GM12878 (cell line): ENCODE data around the gene GTPBP4. TPM values are rescaled to one million over a fixed set of nuclear protein-coding genes. Genes with fewer than 3 reads are reported as not detected.
A peak's percentile ranks its signal among the peaks of the same experiment; 100 is the strongest.

Experiments
- BACH1 ChIP-seq: fragments of 450-650 bp; IDR thresholded peaks from 2 replicates; pipeline ENCODE4 v1.6.1; 2017; ENCODE audit warnings: mild to moderate bottlenecking, borderline replicate concordance
- CBFB ChIP-seq: IDR thresholded peaks from 2 replicates; pipeline ENCODE4 v1.6.1; 2016; ENCODE audit warnings: antibody characterized with exemption, low read depth
- ETV6 ChIP-seq, 2 experiments: fragments of 450-650 bp in 1 of 2; IDR thresholded peaks in 1 of 2; conservative IDR thresholded peaks in 1 of 2; 2 replicates each; pipeline ENCODE4 v1.6.1; 2014; ENCODE audit warnings: antibody characterized with exemption in 1 of 2, borderline replicate concordance in 1 of 2, low read depth in 1 of 2, mild to moderate bottlenecking in 1 of 2, moderate library complexity in 1 of 2
- IKZF2 ChIP-seq, 2 experiments: fragments of 450-650 bp; IDR thresholded peaks; 2 replicates each; pipeline ENCODE4 v1.6.1; 2017; ENCODE audit warnings: mild to moderate bottlenecking in 2 of 2, moderate library complexity in 2 of 2
- NBN ChIP-seq: fragments of 450-650 bp; IDR thresholded peaks from 2 replicates; pipeline ENCODE4 v1.6.1; 2016
- PAX5 ChIP-seq: IDR thresholded peaks from 2 replicates; pipeline ENCODE4 v1.6.1; 2011; ENCODE audit warnings: low read depth, low read length, borderline replicate concordance
- POLR2AphosphoS2 ChIP-seq: IDR thresholded peaks from 2 replicates; pipeline ENCODE4 v1.6.1; 2011; ENCODE audit warnings: low read depth, mild to moderate bottlenecking, low read length, improper control_type of control experiment, moderate library complexity
- SPI1 ChIP-seq: IDR thresholded peaks from 2 replicates; pipeline ENCODE4 v1.6.1; 2011; ENCODE audit warnings: low read depth, mild to moderate bottlenecking, low read length, moderate library complexity, borderline replicate concordance; ENCODE audit not compliant: insufficient read depth
- ZNF274 ChIP-seq: IDR thresholded peaks from one replicate; pipeline ENCODE4 v1.8.0; 2011; ENCODE audit not compliant: insufficient read length, insufficient read depth
- polyA plus RNA-seq, 11 experiments: library from polyadenylated mRNA; depleted of rRNA in 4 of 11; unstranded in 6 of 11; stranded (reverse) in 5 of 11; fragments of >200 nt; fragmentation: Nextera tagmentation in 4 of 11; fragmentation: Illumina TruSeq in 1 of 11; extraction: Ambion mirVana in 4 of 11; extraction: Trizol in 1 of 11; gene quantifications; 1 replicate in 1 of 11; 2 replicates in 10 of 11; pipeline versions ENCODE4 v1.2.1 to v1.2.3, GENCODE V29; 2011 to 2016; ENCODE audit warnings: inconsistent platforms in 2 of 11, missing spikeins in 2 of 11, low read depth in 1 of 11
- total RNA-seq, 4 experiments: library from RNA; depleted of rRNA in 3 of 4; stranded (reverse); fragments of >200 nt in 3 of 4; fragmentation: Illumina TruSeq in 1 of 4; extraction: Trizol in 1 of 4; gene quantifications; 2 replicates each; pipeline versions ENCODE4 v1.2.1 to v1.2.3, GENCODE V29; 2013 to 2021
- TF ChIP-seq, protein P1 (sequence below): fragments of 450-650 bp; IDR thresholded peaks from 2 replicates; pipeline ENCODE4 v1.6.1; 2018; ENCODE audit warnings: mild to moderate bottlenecking, low read depth, moderate library complexity; ENCODE audit not compliant: partially characterized antibody
- TF ChIP-seq, protein P2 (sequence below): IDR thresholded peaks from 2 replicates; pipeline ENCODE4 v1.6.1; 2012; ENCODE audit warnings: improper control_type of control experiment, low read depth, low read length; ENCODE audit not compliant: insufficient replicate concordance
- TF ChIP-seq, protein P3 (sequence below): IDR thresholded peaks from 2 replicates; pipeline ENCODE4 v1.6.1; 2012; ENCODE audit warnings: low read depth, low read length, improper control_type of control experiment

Gene GTPBP4
- total and polyA plus RNA-seq, 10 of the 15 experiments (the other 5 are each of a cell fraction or from before 2014, with no cell fraction given) = 58.5 to 118 (median 71.4) TPM

DNA sequence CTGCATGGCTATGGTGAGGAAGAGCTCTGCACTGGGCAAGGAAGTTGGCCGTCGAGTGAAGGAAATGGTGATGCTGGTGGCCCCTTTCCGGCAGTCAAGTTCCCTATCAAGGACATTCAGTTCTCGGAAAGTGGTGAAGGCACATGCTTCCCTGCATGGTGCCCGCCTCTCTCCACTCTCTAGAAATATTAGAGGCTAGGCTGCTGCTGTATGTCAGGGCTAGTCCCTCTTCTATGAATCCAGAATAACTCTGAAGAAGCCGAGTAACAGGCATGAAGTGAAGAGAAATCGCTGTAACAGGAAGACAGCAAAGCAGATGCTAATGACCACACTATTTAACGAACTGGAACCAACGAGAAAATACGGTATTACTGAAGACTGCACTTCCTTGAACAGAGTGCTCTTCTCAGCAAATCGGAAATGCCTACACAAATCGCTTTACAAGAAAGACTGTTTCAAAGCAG, 55.3 kb downstream of the GTPBP4 start (continued):
- TF ChIP-seq, protein P1, sequence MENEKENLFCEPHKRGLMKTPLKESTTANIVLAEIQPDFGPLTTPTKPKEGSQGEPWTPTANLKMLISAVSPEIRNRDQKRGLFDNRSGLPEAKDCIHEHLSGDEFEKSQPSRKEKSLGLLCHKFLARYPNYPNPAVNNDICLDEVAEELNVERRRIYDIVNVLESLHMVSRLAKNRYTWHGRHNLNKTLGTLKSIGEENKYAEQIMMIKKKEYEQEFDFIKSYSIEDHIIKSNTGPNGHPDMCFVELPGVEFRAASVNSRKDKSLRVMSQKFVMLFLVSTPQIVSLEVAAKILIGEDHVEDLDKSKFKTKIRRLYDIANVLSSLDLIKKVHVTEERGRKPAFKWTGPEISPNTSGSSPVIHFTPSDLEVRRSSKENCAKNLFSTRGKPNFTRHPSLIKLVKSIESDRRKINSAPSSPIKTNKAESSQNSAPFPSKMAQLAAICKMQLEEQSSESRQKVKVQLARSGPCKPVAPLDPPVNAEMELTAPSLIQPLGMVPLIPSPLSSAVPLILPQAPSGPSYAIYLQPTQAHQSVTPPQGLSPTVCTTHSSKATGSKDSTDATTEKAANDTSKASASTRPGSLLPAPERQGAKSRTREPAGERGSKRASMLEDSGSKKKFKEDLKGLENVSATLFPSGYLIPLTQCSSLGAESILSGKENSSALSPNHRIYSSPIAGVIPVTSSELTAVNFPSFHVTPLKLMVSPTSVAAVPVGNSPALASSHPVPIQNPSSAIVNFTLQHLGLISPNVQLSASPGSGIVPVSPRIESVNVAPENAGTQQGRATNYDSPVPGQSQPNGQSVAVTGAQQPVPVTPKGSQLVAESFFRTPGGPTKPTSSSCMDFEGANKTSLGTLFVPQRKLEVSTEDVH = peak; percentile 39
- TF ChIP-seq NBN (0 out of 2 replicates have a peak, but pooled peaks have one; percentile 66), BACH1 (0 out of 2 replicates have a peak, but pooled peaks have one; percentile 16), IKZF2 (IDR thresholded peaks at IDR 0.05) (no peak), ZNF274 (no peak), SPI1 (peak; percentile 43; the same call in 1 of the 2 replicates), PAX5 (peak; percentile 83), ETV6 (conservative IDR thresholded peaks at IDR 0.05 in 1 of 2, IDR thresholded peaks at IDR 0.05 in 1 of 2; ENCODE audit: borderline replicate concordance in 1 of 2, low read depth in 1 of 2) (peak in 1 of 2 experiments; percentile 81; a peak in 2 of 4 replicates), POLR2AphosphoS2 (peak; percentile 59; the same call in 1 of the 2 replicates), CBFB (no peak)
- TF ChIP-seq, protein P2, sequence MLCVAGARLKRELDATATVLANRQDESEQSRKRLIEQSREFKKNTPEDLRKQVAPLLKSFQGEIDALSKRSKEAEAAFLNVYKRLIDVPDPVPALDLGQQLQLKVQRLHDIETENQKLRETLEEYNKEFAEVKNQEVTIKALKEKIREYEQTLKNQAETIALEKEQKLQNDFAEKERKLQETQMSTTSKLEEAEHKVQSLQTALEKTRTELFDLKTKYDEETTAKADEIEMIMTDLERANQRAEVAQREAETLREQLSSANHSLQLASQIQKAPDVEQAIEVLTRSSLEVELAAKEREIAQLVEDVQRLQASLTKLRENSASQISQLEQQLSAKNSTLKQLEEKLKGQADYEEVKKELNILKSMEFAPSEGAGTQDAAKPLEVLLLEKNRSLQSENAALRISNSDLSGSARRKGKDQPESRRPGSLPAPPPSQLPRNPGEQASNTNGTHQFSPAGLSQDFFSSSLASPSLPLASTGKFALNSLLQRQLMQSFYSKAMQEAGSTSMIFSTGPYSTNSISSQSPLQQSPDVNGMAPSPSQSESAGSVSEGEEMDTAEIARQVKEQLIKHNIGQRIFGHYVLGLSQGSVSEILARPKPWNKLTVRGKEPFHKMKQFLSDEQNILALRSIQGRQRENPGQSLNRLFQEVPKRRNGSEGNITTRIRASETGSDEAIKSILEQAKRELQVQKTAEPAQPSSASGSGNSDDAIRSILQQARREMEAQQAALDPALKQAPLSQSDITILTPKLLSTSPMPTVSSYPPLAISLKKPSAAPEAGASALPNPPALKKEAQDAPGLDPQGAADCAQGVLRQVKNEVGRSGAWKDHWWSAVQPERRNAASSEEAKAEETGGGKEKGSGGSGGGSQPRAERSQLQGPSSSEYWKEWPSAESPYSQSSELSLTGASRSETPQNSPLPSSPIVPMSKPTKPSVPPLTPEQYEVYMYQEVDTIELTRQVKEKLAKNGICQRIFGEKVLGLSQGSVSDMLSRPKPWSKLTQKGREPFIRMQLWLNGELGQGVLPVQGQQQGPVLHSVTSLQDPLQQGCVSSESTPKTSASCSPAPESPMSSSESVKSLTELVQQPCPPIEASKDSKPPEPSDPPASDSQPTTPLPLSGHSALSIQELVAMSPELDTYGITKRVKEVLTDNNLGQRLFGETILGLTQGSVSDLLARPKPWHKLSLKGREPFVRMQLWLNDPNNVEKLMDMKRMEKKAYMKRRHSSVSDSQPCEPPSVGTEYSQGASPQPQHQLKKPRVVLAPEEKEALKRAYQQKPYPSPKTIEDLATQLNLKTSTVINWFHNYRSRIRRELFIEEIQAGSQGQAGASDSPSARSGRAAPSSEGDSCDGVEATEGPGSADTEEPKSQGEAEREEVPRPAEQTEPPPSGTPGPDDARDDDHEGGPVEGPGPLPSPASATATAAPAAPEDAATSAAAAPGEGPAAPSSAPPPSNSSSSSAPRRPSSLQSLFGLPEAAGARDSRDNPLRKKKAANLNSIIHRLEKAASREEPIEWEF = no peak
- TF ChIP-seq, protein P3, sequence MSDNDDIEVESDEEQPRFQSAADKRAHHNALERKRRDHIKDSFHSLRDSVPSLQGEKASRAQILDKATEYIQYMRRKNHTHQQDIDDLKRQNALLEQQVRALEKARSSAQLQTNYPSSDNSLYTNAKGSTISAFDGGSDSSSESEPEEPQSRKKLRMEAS = no peak
